ENCODE data around the gene ZNF804B.

ZNF804B gene

GRCh38 chr7:88835147-88835728 is 75.7 kb downstream of the ZNF804B start:
- no peak overlapping the region for H3K27ac ChIP-seq (replicated peaks)
- DNase-seq (ENCODE audit: low read depth in 1 of 2, low spot score in 1 of 2) = peak; percentile 10 to 38
- H3K4me3 ChIP-seq (replicated peaks; ENCODE audit: insufficient read depth, low read length) = no peak overlapping the region
- no peaks in the 10 kb centered on the region for H3K27me3 ChIP-seq (ENCODE audit: insufficient read depth, poor library complexity, severe bottlenecking)
- peak; percentile 62 for TF ChIP-seq SPI1 (IDR thresholded peaks at IDR 0.05; ENCODE audit: borderline replicate concordance, low read depth)
- peak; percentile 47 for TF ChIP-seq CTCF (IDR thresholded peaks at IDR 0.05; ENCODE audit: insufficient read depth, low read length)
- no peak for TF ChIP-seq REST (IDR thresholded peaks at IDR 0.05; ENCODE audit: insufficient replicate concordance, low read depth)
- no peak for TF ChIP-seq GABPA (IDR thresholded peaks at IDR 0.05; ENCODE audit: low read depth)

GRCh38 chr7:88842201-88842600 is 82.7 kb downstream of the ZNF804B start:
- DNase-seq (ENCODE audit: low read depth in 1 of 2, low spot score in 1 of 2) = no peak
- no peak for TF ChIP-seq REST (IDR thresholded peaks at IDR 0.05; ENCODE audit: insufficient replicate concordance, low read depth)
- no peak for TF ChIP-seq GABPA (IDR thresholded peaks at IDR 0.05; ENCODE audit: low read depth)
- TF ChIP-seq SPI1 (IDR thresholded peaks at IDR 0.05; ENCODE audit: borderline replicate concordance, low read depth) = no peak
- no peak for TF ChIP-seq CTCF (IDR thresholded peaks at IDR 0.05; ENCODE audit: insufficient read depth, low read length)
- TF ChIP-seq POLR2AphosphoS5 (IDR thresholded peaks at IDR 0.05; ENCODE audit: low read depth) = no peak
- Histone ChIP-seq H3K27me3 (ENCODE audit: insufficient read depth, poor library complexity, severe bottlenecking) (no peaks in the 10 kb centered on the region), H3K4me3 (replicated peaks; ENCODE audit: insufficient read depth, low read length) (no peak overlapping the region), H3K27ac (replicated peaks) (no peak overlapping the region)

- H3K27ac ChIP-seq (replicated peaks) = no peak overlapping the region
- H3K4me3 ChIP-seq (replicated peaks; ENCODE audit: insufficient read depth, low read length) = no peak overlapping the region
- DNase-seq (ENCODE audit: low read depth in 1 of 2, low spot score in 1 of 2) = no peak
- no peak for TF ChIP-seq POLR2AphosphoS5 (IDR thresholded peaks at IDR 0.05; ENCODE audit: low read depth)
- TF ChIP-seq REST (IDR thresholded peaks at IDR 0.05; ENCODE audit: insufficient replicate concordance, low read depth) = no peak
- no peak for TF ChIP-seq CTCF (IDR thresholded peaks at IDR 0.05; ENCODE audit: insufficient read depth, low read length)
- TF ChIP-seq SPI1 (IDR thresholded peaks at IDR 0.05; ENCODE audit: borderline replicate concordance, low read depth) = no peak
- no peak for TF ChIP-seq GABPA (IDR thresholded peaks at IDR 0.05; ENCODE audit: low read depth)
- no peaks in the 10 kb centered on the region for H3K27me3 ChIP-seq (ENCODE audit: insufficient read depth, poor library complexity, severe bottlenecking)
Measured at GRCh38 chr7:88845091-88845490, 85.6 kb downstream of the ZNF804B start.
